ENCODE data around the gene CLIP3.
"Not testable (repeated sequence)": the region's sequence is repeated elsewhere in the genome, so short reads cannot be mapped to it uniquely, and the experiment has no call there.

Gene CLIP3

GRCh38 chr19:36008336-36008978 lies 24.2 kb downstream of the CLIP3 start, which contains the start of gene SYNE4:
TSS of gene SYNE4 (minus strand) at chr19:36008813. CDS start at chr19:36008681, 132 bp downstream.
- peak; percentile 13 for DNase-seq

DNA sequence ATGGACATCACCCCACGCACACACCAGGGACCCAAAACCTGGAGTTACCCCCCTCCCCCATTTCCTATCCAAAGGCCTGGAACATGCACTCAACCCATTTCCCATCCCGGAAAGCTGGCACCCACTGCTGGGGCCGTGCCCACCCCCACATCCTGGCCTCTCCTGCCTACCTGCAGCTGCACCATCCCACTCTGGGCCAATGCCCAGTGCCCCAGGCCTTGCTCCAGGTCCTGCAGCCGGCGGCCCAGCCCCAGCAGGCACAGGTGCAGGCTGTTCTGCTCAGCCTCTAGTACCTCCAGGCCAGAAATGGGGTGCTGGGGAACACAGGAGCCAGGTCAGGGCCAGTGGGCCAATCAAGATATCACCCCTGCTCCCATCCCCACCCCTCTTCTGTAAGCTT lies 25.7 kb downstream of the CLIP3 start:
- no peak for DNase-seq

DNA sequence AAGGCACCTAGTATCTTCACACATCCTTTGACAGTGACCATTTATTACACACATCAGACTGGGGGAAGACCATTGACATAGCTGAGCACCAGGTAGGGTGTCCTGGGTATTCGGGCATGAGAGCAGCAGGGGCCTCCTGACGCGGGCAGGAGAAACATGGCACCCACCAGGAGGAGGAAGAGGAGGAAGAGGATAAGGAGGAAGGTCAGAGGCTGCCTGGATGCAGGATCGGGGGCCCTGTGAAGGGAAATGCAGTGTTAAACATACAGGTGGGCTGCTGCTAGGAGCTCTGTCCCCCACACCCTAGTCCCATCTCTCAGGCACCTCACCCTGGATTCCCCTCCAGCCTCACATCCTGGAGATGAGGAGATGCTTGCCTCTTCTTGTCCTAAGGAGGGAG lies 29.4 kb downstream of the CLIP3 start:
- no peak for DNase-seq

DNA sequence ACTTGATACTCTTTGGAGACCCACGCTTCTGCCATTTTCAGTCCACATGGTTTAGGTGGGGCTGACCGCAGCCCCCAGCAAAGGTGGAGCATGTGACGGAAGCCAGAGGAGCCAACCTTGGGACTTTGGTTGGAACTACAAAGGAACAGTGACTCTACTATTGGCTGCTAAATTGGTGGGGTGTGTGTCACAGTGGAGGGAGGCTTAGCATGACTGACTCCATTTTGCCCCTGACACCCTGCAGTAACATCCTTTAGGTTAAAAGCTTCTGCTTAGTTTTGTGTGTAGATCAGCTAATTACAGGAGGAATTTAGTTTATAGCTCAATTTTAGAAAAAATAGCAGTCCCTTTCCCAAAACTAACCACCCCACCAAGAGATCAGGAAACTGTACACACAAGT lies 31.1 kb downstream of the CLIP3 start:
- DNase-seq, result no peak

DNA sequence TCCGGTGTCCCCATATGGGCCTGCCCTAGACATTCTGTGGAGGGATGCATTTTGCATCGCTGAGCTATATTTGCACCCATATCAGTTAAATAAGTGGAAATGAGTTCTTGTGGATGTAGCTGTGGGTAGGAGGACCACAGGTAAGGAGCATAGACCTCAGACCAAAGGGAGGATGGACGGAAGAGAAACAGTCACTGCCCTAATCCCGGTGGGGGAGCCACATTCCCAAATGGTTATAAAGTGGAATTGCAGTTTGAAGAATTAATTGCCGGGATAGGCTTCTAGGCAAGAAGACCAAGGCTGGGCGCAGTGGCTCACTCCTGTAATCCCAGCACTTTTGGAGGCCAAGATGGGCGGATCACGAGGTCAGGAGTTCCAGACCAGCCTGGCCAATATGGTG lies 35.9 kb downstream of the CLIP3 start:
- no peak for DNase-seq

DNA sequence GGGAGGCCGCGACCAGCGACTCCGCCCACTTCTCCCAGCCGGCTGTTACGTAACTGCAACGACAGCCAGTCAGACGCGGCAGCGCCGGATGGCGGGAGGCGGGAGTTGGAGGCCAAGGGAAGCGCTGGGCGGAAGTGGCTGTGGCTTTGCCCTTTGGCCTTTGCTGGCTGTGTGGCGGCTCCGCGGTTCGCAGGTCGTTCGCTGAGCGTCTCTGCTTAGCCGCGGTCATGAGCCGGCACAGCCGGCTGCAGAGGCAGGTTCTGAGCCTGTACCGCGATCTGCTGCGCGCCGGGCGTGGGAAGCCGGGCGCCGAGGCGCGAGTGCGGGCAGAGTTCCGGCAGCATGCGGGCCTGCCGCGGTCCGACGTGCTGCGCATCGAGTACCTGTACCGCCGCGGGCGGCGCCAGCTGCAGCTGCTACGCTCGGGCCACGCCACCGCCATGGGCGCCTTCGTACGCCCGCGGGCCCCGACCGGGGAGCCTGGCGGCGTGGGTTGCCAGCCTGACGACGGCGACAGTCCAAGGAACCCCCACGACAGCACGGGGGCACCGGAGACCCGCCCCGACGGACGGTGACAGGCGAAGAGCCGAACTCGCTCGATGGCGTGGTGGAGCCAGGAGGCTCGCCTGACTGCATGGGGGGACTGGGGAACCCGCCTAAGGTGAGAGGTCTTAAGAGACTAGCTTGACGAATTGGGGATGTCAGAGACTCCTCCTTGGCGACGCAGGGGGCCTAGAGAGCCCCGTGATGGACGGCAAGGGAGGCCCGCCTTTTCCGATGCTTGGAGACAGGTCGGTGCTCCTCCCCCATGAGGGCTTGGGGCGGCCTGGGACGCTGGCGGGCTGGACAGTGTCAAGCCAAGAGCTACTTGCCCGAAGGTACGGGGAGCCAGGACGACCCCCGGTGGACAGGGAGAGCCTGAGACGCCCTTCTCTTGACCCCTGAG lies 37.4 kb downstream of the CLIP3 start, which contains the start of gene SDHAF1:
TSS of gene SDHAF1 (plus strand) at position 141 of the 946 bp plus-strand sequence. CDS start at position 228, 87 bp downstream.
- peak; percentile 97 for DNase-seq

- DNase-seq, result no peak
Observed at GRCh38 chr19:35993923-35994598, 38.6 kb downstream of the CLIP3 start.

- no peak for DNase-seq
Observed at GRCh38 chr19:35992907-35993765, 39.5 kb downstream of the CLIP3 start.

DNA sequence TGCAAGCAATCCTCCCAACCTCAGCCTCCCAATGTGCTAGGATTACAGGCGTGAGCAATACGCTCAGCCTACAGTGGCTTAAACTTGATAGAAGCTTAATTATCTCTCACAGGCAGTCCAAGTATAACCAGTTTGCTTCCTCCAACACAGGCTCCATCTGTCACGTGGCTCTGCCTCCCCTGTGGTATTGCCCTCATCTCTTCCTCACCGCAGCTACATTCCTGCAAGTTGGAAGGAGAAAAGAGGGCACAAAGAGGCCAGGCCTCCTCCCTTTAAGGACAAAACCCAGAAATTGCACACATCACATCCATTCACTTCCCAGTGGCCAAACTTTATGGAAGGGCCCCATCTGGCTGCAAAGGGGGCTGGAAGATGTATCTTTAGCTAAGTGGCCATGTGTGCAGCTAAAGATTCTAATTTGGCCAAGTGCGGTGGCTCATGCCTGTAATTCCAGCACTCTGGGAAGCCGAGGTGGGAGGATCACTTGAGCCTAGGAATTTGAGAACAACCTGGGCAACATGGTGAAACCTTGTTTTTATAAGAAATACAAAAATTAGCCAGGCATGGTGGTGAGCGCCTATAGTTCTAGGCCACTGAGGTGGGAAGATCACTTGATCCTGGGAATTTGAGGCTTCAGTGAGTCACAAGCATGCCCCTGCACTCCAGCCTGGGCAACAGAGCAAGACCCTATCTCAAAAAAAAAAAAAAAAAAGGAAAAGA lies 40.8 kb downstream of the CLIP3 start:
- DNase-seq, result no peak

DNA sequence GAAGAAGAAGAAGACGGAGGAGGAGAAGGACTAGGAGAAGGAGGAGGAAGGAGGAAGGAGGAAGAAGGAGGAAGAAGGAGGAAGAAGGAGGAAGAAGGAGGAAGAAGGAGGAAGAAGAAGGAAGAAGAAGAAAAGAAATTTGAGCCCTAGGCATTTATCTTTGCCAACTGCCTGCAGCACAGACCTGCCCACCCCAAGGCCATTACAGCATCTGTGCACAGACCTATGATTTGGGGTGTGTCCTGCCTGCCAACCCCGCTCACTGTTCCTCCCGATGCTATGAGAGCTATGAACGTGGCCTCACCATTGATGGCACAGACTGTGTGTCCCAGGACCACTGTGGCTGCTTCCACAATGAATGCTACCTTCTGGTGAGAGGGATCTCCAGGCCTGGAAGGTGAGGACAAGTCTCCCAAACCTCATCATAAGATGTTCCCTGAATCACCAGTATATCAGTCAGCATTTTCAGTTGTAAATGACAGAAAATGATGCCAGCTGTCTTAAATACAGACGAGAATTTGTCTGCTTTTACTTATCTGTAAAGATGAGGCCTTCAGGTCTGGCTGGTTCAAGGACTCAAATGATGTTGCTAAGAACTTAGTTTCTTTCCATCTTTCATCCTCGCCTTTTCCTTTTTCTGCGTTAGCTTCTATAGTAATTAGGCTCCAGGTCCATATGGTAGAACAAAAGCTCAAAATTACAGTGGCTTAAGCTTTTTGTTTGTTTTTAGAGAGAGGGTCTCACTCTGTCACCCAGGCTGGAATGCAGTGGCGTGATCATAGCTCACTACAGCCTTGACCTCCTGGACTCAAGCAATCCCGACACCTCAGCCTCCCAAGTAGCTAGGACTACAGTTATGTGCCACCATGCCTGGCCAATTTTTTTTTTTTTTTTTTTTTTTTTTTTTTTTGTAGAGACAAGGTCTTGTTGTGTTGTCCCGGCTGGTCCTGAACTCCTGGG lies 41.6 kb downstream of the CLIP3 start:
- no peak for DNase-seq

GRCh38 chr19:35990156-35990555 lies 42.5 kb downstream of the CLIP3 start:
- no peak for DNase-seq

DNA sequence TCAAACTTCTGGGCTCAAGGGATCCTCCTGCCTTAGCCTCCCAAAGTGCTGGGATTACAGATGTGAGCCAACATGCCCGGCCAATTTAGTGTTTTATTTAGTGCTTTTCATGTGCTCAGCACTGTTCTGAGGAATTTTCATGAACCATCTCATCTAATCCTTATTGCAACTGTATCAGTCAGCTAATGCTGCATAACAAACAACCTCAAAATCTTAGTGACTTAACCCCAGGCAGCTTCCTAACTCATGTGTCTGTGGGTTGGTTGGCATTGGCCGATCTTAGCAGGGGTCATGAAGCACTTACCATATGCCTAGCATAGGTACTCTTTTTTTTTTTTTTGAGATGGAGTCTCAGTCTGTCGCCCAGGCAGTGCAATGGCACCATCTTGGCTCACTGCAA lies 43.8 kb downstream of the CLIP3 start:
- DNase-seq, result no peak

DNA sequence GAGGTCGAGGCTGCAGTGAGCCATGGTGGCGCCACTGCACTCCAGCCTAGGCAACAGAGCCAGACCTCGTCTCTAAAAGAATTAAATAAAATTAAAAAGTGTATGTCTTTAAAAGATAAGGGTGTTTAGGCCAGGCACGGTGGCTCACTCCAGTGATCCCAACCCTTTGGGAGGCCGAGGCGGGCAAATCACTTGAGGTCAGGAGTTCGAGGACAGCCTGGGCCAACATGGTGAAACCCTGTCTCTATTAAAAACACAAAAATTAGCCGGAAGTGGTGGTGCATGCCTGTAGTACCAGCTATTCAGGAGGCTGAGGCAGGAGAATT lies 45.1 kb downstream of the CLIP3 start:
- no peak for DNase-seq

DNA sequence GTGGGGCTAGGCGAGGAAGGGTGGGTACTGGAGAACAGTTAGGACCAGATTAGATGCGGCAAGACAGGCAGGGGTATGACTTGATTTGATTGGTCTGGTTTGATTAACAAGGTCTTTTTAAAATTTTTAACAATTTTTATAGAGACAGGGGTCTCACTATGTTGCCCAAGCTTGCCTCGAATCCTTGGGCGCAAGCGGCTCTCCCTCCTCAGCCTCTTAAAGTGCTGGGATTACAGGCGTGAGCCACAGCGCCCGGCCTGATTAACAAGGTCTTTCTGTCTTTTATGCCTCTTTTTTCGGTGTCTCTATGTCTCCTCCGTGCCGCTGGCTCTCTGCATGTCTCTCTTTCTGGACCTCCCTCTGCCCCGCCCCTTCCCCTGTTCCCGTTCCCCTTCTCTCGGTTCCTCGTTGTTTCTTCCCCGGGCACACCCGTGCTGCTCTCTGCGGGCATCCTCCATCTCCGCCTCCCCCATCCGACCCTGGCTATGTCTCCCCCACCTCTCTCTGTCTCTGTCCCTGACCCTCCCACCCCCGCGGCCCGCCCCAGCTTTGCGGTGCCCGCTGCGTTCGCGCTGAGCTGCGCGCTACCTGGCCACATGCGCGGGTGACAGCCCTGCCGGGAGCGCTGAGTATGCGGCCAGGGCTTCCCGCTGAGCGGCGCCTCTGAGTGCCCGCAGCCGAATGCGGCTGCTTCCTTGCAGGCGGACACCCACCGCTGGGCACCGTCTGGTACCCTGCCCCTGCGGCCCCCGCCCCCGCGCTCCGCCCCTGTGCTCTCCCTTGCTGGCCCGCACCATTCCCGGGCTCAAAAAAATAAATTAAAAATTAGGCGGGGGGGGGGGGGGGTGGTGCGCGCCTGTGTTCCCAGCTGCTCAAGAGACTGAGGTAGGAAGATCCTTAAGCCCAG lies 45.8 kb downstream of the CLIP3 start:
- DNase-seq, result peak; percentile 54

GRCh38 chr19:35986111-35986510 lies 46.6 kb downstream of the CLIP3 start:
- DNase-seq, result no peak

DNA sequence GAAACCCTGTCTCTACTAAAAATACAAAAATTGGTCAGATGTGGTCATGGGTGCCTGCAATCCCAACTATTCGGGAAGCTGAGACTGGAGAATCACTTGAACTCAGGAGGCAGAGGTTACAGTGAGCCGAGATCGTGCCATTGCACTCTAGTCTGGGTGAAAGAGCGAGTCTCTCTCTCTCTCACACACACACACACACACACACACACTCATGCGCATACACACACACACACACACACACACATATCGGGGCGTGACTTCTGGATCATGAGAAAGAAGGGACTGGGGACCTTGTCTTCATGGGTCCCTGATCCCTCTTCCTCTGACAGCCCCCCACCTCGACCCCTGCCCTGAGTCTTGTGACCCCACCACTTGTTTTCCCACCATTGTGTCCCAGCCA lies 49.5 kb downstream of the CLIP3 start:
- DNase-seq, result no peak

DNA sequence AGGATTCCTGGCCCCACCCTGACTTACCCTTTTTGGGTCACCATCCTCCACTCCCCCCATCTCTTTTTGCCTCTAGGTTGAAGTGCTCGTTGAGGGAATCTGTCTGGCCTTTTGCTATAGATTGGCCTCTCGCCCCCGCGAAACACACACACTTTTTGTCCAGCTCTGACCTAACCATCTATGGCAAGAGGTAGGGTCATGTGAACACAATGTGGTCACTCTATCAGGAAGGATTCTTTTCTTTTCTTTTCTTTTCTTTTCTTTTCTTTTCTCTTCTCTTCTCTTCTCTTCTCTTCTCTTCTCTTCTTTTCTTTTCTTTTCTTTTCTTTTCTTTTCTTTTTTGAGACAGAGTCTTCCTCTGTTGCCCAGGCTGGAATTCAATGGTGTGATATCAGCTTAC lies 51.7 kb downstream of the CLIP3 start:
- DNase-seq, result not testable (repeated sequence)

DNA sequence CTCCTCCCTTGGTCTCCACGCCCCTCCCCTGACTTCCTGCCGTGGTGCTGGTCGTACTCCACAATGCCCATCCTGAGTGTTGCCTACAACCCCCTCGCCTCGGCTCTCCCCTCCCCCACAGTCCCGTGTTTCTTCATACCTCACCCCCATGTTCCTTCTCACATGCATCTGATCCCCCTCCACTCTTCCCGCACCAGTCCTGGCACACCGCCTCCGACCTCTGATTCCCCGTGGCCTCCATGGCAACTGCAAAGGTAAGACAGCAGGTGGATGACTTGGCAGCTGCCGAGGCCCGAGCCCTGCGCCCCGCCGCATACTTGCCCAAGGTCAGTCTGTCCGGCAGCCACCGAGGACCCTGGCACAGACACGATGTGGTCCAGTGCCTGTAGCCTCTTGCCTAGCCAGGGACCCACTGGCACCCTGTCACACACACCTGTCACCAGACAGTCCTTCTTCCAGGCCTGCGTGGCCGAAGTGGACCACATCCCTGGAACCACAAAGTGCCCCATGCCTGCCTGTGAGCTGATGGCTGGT lies 53.8 kb downstream of the CLIP3 start:
- no peak for DNase-seq

GRCh38 chr19:35978271-35978670 lies 54.4 kb downstream of the CLIP3 start:
- no peak for DNase-seq
